SK-N-SH (cell line): ENCODE measurements around the gene ADRM1. TPM values are rescaled to one million over a fixed set of nuclear protein-coding genes. Genes with fewer than 3 reads are reported as not detected.

ENCODE experiments used
- CTCF ChIA-PET: fragments of 300-600, 350-600 bp; formaldehyde crosslinking; extraction: SDS; loops from one replicate; lab custom pipeline; 2021; lab: Yijun Ruan, JAX
- POLR2A ChIA-PET: fragments of 350-600 bp; sonication (Branson Sonifier 250); formaldehyde crosslinking; extraction: SDS; loops from one replicate; lab custom pipeline; 2020; ENCODE audit warnings: antibody characterized with exemption, inconsistent platforms; lab: Yijun Ruan, JAX
- DNase-seq: peaks from one replicate; pipeline ENCODE4 v3.0.0; 2012
- H2AFZ ChIP-seq: fragments of 200-600 bp; sonication (generic); 2 replicates; pipeline ENCODE4 v1.8.1; 2016; ENCODE audit warnings: antibody characterized with exemption, mild to moderate bottlenecking, low read depth
- H3F3A ChIP-seq: fragments of 200-600 bp; sonication (generic); replicated peaks from 2 replicates; pipeline ENCODE3; 2016; ENCODE audit warnings: antibody characterized with exemption, mild to moderate bottlenecking; ENCODE audit not compliant: insufficient read depth
- H3K27ac ChIP-seq, 2 experiments: fragments of 200-500 bp in 1 of 2; fragments of 200-600 bp in 1 of 2; sonication (Bioruptor generic) in 1 of 2; sonication (generic), shearing (Covaris generic) in 1 of 2; 2 replicates each; pipeline versions ENCODE4 v1.5.1 to v1.6.1; 2014 to 2016; ENCODE audit warnings: low read depth in 2 of 2, inconsistent platforms in 1 of 2, low read length in 1 of 2, mild to moderate bottlenecking in 1 of 2, mixed read lengths in 1 of 2
- H3K27me3 ChIP-seq: fragments of 200-600 bp; sonication (generic), shearing (Covaris generic); 2 replicates; pipeline ENCODE4 v1.6.1; 2016; ENCODE audit warnings: mixed run types; ENCODE audit not compliant: insufficient read depth
- H3K36me3 ChIP-seq, 2 experiments: fragments of 200-500 bp in 1 of 2; fragments of 200-600 bp in 1 of 2; sonication (Bioruptor generic) in 1 of 2; sonication (generic) in 1 of 2; replicated peaks in 1 of 2; 2 replicates each; pipeline versions ENCODE3 to v1.5.1; 2014 to 2016; ENCODE audit warnings: low read length in 1 of 2, mild to moderate bottlenecking in 1 of 2; ENCODE audit not compliant: insufficient read depth in 2 of 2, control insufficient read depth in 1 of 2
- H3K4me1 ChIP-seq, 2 experiments: fragments of 200-500 bp in 1 of 2; fragments of 200-600 bp in 1 of 2; sonication (Bioruptor generic) in 1 of 2; sonication (generic), shearing (Covaris generic) in 1 of 2; 2 replicates each; pipeline versions ENCODE4 v1.5.1 to v1.6.1; 2014 to 2016; ENCODE audit warnings: low read depth in 1 of 2, low read length in 1 of 2, mixed run types in 1 of 2; ENCODE audit not compliant: insufficient read depth in 2 of 2, control insufficient read depth in 1 of 2
- H3K4me2 ChIP-seq: fragments of 200-600 bp; sonication (generic), shearing (Covaris generic); 2 replicates; pipeline ENCODE4 v1.6.1; 2017; ENCODE audit warnings: mixed run types
- H3K4me3 ChIP-seq, 2 experiments: fragments of 200-500 bp in 1 of 2; fragments of 200-600 bp in 1 of 2; sonication (Bioruptor generic) in 1 of 2; sonication (generic), shearing (Covaris generic) in 1 of 2; 2 replicates each; pipeline versions ENCODE4 v1.5.1 to v1.8.1; 2014 to 2016; ENCODE audit warnings: low read depth in 2 of 2, inconsistent platforms in 1 of 2, low read length in 1 of 2, mild to moderate bottlenecking in 1 of 2, mixed read lengths in 1 of 2, moderate library complexity in 1 of 2
- H3K79me2 ChIP-seq: fragments of 200-600 bp; sonication (generic); 2 replicates; pipeline ENCODE4 v1.8.1; 2017; ENCODE audit warnings: mild to moderate bottlenecking; ENCODE audit not compliant: insufficient read depth
- H3K9ac ChIP-seq: fragments of 200-600 bp; sonication (generic); 2 replicates; pipeline ENCODE4 v1.6.1; 2017; ENCODE audit warnings: mixed run types
- H3K9me2 ChIP-seq: fragments of 200-600 bp; sonication (generic); 2 replicates; pipeline ENCODE4 v1.6.1; 2017; ENCODE audit warnings: mixed run types
- H3K9me3 ChIP-seq: fragments of 200-600 bp; sonication (generic); 2 replicates; pipeline ENCODE4 v1.6.1; 2017; ENCODE audit warnings: mixed run types, mild to moderate bottlenecking, moderate library complexity
- H4K20me1 ChIP-seq: fragments of 200-600 bp; sonication (generic); 2 replicates; pipeline ENCODE4 v1.6.1; 2017; ENCODE audit warnings: mild to moderate bottlenecking, mixed run types; ENCODE audit not compliant: insufficient read depth
- CHD2 ChIP-seq: fragments of 150-350 bp; IDR thresholded peaks from 2 replicates; pipeline ENCODE4 v1.6.1; 2018; ENCODE audit warnings: low read length; ENCODE audit not compliant: partially characterized antibody
- CTCF ChIP-seq: fragments of 200-600 bp; sonication (generic); IDR thresholded peaks from 2 replicates; pipeline ENCODE4 v1.6.1; 2017; ENCODE audit warnings: antibody characterized with exemption, mild to moderate bottlenecking, moderate library complexity
- EZH2phosphoT487 ChIP-seq: fragments of 200-600 bp; sonication (generic); IDR thresholded peaks from 2 replicates; pipeline ENCODE4 v1.6.1; 2017; ENCODE audit warnings: low read depth, mixed run types, mild to moderate bottlenecking, antibody characterized with exemption, moderate library complexity, borderline replicate concordance
- FOXJ3 ChIP-seq: sonication (generic); formaldehyde crosslinking; IDR thresholded peaks from 2 replicates; pipeline ENCODE4 v1.5.1; 2020; ENCODE audit warnings: mild to moderate bottlenecking, missing genetic modification reagents
- FOXM1 ChIP-seq: IDR thresholded peaks from 2 replicates; pipeline ENCODE4 v1.4.0; 2012; ENCODE audit warnings: low read depth, mild to moderate bottlenecking
- GABPA ChIP-seq: IDR thresholded peaks from 2 replicates; pipeline ENCODE4 v1.4.0; 2012; ENCODE audit warnings: low read depth, mild to moderate bottlenecking
- IRF3 ChIP-seq: fragments of 150-350 bp; IDR thresholded peaks from 2 replicates; pipeline ENCODE4 v1.6.1; 2016; ENCODE audit warnings: mild to moderate bottlenecking, low read depth, low read length
- JUND ChIP-seq: IDR thresholded peaks from 2 replicates; pipeline ENCODE4 v1.4.0; 2012
- MEF2A ChIP-seq: IDR thresholded peaks from 2 replicates; pipeline ENCODE4 v1.4.0; 2012; ENCODE audit warnings: low read depth, borderline replicate concordance
- MXI1 ChIP-seq: IDR thresholded peaks from 2 replicates; pipeline ENCODE4 v1.6.1; 2012; ENCODE audit warnings: mild to moderate bottlenecking, low read depth, low read length, improper control_type of control experiment
- NFIC ChIP-seq: IDR thresholded peaks from 2 replicates; pipeline ENCODE4 v1.4.0; 2012; ENCODE audit warnings: borderline replicate concordance
- NRF1 ChIP-seq: IDR thresholded peaks from 2 replicates; pipeline ENCODE4 v1.6.1; 2012; ENCODE audit warnings: low read depth, mild to moderate bottlenecking, low read length
- POLR2AphosphoS5 ChIP-seq: IDR thresholded peaks from 2 replicates; pipeline ENCODE4 v1.6.1; 2012; ENCODE audit warnings: low read depth, low read length
- REST ChIP-seq: IDR thresholded peaks from 2 replicates; pipeline ENCODE4 v1.6.1; 2012; ENCODE audit warnings: mild to moderate bottlenecking, low read depth, low read length, moderate library complexity
- RFX5 ChIP-seq: IDR thresholded peaks from 2 replicates; pipeline ENCODE4 v1.6.1; 2012; ENCODE audit warnings: mild to moderate bottlenecking, improper control_type of control experiment, low read length
- SIN3A ChIP-seq: IDR thresholded peaks from 2 replicates; pipeline ENCODE4 v1.6.1; 2012; ENCODE audit warnings: low read depth, mild to moderate bottlenecking, low read length, moderate library complexity, borderline replicate concordance
- ZBTB33 ChIP-seq: IDR thresholded peaks from 2 replicates; pipeline ENCODE4 v1.4.0; 2012; ENCODE audit warnings: low read depth, borderline replicate concordance
- WGBS: methylation state at CpG from one replicate; pipeline ENCODE4 v1.1.6; 2017; ENCODE audit warnings: low lambda C conversion rate; 5-methylcytosine and 5-hydroxymethylcytosine counted together
- polyA plus RNA-seq, 3 experiments: library from polyadenylated mRNA; depleted of rRNA; stranded (reverse); fragments of >200 nt; gene quantifications; 2 replicates each; pipeline ENCODE4 v1.2.3, GENCODE V29; 2012
- TF ChIP-seq, protein P1 (sequence below): IDR thresholded peaks from 2 replicates; pipeline ENCODE4 v1.4.0; 2012; ENCODE audit warnings: low read depth, borderline replicate concordance

The ADRM1 gene
- polyA plus RNA-seq, 1 of the 3 experiments (the other 2 are of a cell fraction) = 142 TPM

- no peaks in the 10 kb centered on the region for H4K20me1 ChIP-seq
- no peak for DNase-seq
- POLR2A ChIA-PET = no interaction called here
- H3K36me3 ChIP-seq = peaks cover 0 to 71% of the 10 kb centered on the region in 2 experiments
- H3K4me1 ChIP-seq = no peaks in the 10 kb centered on the region
- H3K9ac ChIP-seq = no peak overlapping the region
- no peaks in the 10 kb centered on the region for H3K9me2 ChIP-seq
- no peak overlapping the region for H3K4me2 ChIP-seq
- no peaks in the 10 kb centered on the region for H3K27me3 ChIP-seq
- H3K4me3 ChIP-seq = no peak overlapping the region
- no peaks in the 10 kb centered on the region for H3K9me3 ChIP-seq
- no peak overlapping the region for H2AFZ ChIP-seq
- TF ChIP-seq POLR2AphosphoS5 (no peak), NFIC (no peak), MXI1 (no peak), CHD2 (no peak), GABPA (no peak), REST (no peak), JUND (no peak), FOXJ3 (CRISPR knock-in tag) (no peak), FOXM1 (no peak), SIN3A (no peak), EZH2phosphoT487 (no peak), RFX5 (no peak), NRF1 (no peak), ZBTB33 (no peak), IRF3 (no peak), CTCF (no peak), MEF2A (no peak)
- TF ChIP-seq, protein P1, sequence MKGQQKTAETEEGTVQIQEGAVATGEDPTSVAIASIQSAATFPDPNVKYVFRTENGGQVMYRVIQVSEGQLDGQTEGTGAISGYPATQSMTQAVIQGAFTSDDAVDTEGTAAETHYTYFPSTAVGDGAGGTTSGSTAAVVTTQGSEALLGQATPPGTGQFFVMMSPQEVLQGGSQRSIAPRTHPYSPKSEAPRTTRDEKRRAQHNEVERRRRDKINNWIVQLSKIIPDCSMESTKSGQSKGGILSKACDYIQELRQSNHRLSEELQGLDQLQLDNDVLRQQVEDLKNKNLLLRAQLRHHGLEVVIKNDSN = no peak
- no peak overlapping the region for H3K27ac ChIP-seq
- no peaks in the 10 kb centered on the region for H3K79me2 ChIP-seq
- CTCF ChIA-PET = interaction anchor here (0.6 kb wide), 1 partner anchor 1051 kb away, joined by 3 read pairs; no protein-coding TSS in a partner anchor
- WGBS = 95% methylated on average over 16 of the region's 19 CpGs
- H3F3A ChIP-seq = no peaks in the 10 kb centered on the region
Measured at GRCh38 chr20:62331347-62331746, 28.6 kb downstream of the ADRM1 start.
